ENCODE results near the gene SH2D3A.

The SH2D3A gene

GRCh38 chr19:6767357-6768235 lies at the start of gene SH2D3A:
Gene SH2D3A, minus strand, starts transcription at chr19:6767435. Its CDS starts 3,687 bp downstream, at chr19:6763748.
- peak; percentile 86 for DNase-seq (ENCODE audit: low read depth)
- TF ChIP-seq MYC (IDR thresholded peaks at IDR 0.05; ENCODE audit: low read depth, low read length) (0 out of 2 replicates have a peak, but pooled peaks have one; percentile 19), POLR2A (IDR thresholded peaks at IDR 0.05; ENCODE audit: extremely low read depth, insufficient read length) (no peak)
- TF ChIP-seq, protein P1, sequence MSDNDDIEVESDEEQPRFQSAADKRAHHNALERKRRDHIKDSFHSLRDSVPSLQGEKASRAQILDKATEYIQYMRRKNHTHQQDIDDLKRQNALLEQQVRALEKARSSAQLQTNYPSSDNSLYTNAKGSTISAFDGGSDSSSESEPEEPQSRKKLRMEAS (IDR thresholded peaks at IDR 0.05; ENCODE audit: low read depth, low read length), result peak; percentile 47; the same call in 1 of the 2 replicates
- no peak within 1 kb of the TSS for H3K4me3 ChIP-seq (ENCODE audit: low read depth, low read length)

GRCh38 chr19:6813659-6814058 lies 46.4 kb upstream of the SH2D3A start:
- DNase-seq (ENCODE audit: low read depth), result no peak
- H3K4me3 ChIP-seq (ENCODE audit: low read depth, low read length), result no peak overlapping the region
- TF ChIP-seq POLR2A (IDR thresholded peaks at IDR 0.05; ENCODE audit: extremely low read depth, insufficient read length) (no peak), MYC (IDR thresholded peaks at IDR 0.05; ENCODE audit: low read depth, low read length) (no peak)
- TF ChIP-seq, protein P2, sequence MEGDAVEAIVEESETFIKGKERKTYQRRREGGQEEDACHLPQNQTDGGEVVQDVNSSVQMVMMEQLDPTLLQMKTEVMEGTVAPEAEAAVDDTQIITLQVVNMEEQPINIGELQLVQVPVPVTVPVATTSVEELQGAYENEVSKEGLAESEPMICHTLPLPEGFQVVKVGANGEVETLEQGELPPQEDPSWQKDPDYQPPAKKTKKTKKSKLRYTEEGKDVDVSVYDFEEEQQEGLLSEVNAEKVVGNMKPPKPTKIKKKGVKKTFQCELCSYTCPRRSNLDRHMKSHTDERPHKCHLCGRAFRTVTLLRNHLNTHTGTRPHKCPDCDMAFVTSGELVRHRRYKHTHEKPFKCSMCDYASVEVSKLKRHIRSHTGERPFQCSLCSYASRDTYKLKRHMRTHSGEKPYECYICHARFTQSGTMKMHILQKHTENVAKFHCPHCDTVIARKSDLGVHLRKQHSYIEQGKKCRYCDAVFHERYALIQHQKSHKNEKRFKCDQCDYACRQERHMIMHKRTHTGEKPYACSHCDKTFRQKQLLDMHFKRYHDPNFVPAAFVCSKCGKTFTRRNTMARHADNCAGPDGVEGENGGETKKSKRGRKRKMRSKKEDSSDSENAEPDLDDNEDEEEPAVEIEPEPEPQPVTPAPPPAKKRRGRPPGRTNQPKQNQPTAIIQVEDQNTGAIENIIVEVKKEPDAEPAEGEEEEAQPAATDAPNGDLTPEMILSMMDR (IDR thresholded peaks at IDR 0.05; ENCODE audit: low read depth, low read length), result no peak
- TF ChIP-seq, protein P1 (IDR thresholded peaks at IDR 0.05; ENCODE audit: low read depth, low read length), result no peak

GRCh38 chr19:6812612-6813011 lies 45.4 kb upstream of the SH2D3A start:
- TF ChIP-seq, protein P1 (IDR thresholded peaks at IDR 0.05; ENCODE audit: low read depth, low read length), result no peak
- TF ChIP-seq, protein P2 (IDR thresholded peaks at IDR 0.05; ENCODE audit: low read depth, low read length), result no peak
- no peak for TF ChIP-seq MYC (IDR thresholded peaks at IDR 0.05; ENCODE audit: low read depth, low read length)
- TF ChIP-seq POLR2A (IDR thresholded peaks at IDR 0.05; ENCODE audit: extremely low read depth, insufficient read length), result no peak
- DNase-seq (ENCODE audit: low read depth), result no peak
- H3K4me3 ChIP-seq (ENCODE audit: low read depth, low read length), result no peak overlapping the region

DNA sequence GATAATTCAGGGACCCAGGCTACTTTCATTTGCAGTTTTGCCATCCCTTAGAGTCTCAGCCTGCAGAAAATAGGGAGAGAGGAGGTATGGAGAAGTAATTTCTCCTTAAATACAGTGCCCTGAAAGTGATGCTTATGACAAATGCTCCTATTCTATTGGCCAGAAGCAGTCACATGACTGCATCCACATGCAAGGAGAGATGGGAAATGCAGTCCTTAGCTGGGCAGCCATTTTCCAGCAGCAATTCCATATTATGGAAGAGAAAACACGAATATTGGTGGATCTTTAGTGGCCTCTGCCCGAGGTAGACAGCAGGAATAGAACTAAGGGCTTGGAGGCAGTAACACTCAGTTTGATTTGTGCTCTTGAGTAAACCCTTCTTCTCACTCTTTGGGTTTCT lies 44.7 kb upstream of the SH2D3A start:
- H3K4me3 ChIP-seq (ENCODE audit: low read depth, low read length), result no peak overlapping the region
- TF ChIP-seq, protein P1 (IDR thresholded peaks at IDR 0.05; ENCODE audit: low read depth, low read length), result peak; percentile 49
- TF ChIP-seq MYC (IDR thresholded peaks at IDR 0.05; ENCODE audit: low read depth, low read length), result no peak
- peak; percentile 50 for DNase-seq (ENCODE audit: low read depth)

GRCh38 chr19:6811378-6811777 lies 44.1 kb upstream of the SH2D3A start:
- DNase-seq (ENCODE audit: low read depth), result no peak
- no peak for TF ChIP-seq POLR2A (IDR thresholded peaks at IDR 0.05; ENCODE audit: extremely low read depth, insufficient read length)
- TF ChIP-seq, protein P2 (IDR thresholded peaks at IDR 0.05; ENCODE audit: low read depth, low read length), result no peak
- no peak for TF ChIP-seq MYC (IDR thresholded peaks at IDR 0.05; ENCODE audit: low read depth, low read length)
- TF ChIP-seq, protein P1 (IDR thresholded peaks at IDR 0.05; ENCODE audit: low read depth, low read length), result no peak
- no peak overlapping the region for H3K4me3 ChIP-seq (ENCODE audit: low read depth, low read length)

- no peak for DNase-seq (ENCODE audit: low read depth)
- no peak for TF ChIP-seq MYC (IDR thresholded peaks at IDR 0.05; ENCODE audit: low read depth, low read length)
- no peak for TF ChIP-seq POLR2A (IDR thresholded peaks at IDR 0.05; ENCODE audit: extremely low read depth, insufficient read length)
- TF ChIP-seq, protein P1 (IDR thresholded peaks at IDR 0.05; ENCODE audit: low read depth, low read length), result no peak
- TF ChIP-seq, protein P2 (IDR thresholded peaks at IDR 0.05; ENCODE audit: low read depth, low read length), result no peak
- no peak overlapping the region for H3K4me3 ChIP-seq (ENCODE audit: low read depth, low read length)
Measured at GRCh38 chr19:6809262-6809661, 42.0 kb upstream of the SH2D3A start.
